ENCODE results near the gene TTLL7. TPM values are rescaled to one million over a fixed set of nuclear protein-coding genes. Genes with fewer than 3 reads are reported as not detected.

Gene TTLL7, protein sequence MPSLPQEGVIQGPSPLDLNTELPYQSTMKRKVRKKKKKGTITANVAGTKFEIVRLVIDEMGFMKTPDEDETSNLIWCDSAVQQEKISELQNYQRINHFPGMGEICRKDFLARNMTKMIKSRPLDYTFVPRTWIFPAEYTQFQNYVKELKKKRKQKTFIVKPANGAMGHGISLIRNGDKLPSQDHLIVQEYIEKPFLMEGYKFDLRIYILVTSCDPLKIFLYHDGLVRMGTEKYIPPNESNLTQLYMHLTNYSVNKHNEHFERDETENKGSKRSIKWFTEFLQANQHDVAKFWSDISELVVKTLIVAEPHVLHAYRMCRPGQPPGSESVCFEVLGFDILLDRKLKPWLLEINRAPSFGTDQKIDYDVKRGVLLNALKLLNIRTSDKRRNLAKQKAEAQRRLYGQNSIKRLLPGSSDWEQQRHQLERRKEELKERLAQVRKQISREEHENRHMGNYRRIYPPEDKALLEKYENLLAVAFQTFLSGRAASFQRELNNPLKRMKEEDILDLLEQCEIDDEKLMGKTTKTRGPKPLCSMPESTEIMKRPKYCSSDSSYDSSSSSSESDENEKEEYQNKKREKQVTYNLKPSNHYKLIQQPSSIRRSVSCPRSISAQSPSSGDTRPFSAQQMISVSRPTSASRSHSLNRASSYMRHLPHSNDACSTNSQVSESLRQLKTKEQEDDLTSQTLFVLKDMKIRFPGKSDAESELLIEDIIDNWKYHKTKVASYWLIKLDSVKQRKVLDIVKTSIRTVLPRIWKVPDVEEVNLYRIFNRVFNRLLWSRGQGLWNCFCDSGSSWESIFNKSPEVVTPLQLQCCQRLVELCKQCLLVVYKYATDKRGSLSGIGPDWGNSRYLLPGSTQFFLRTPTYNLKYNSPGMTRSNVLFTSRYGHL
- 10 to 100 TPM in 2 of 3 donors, 1 to 10 TPM in 1; 6.7 to 15.1 (median 10.8) TPM for total RNA-seq

GRCh38 chr1:83998498-83999315, at the start of gene TTLL7:
TSS of gene TTLL7 (minus strand) at chr1:83999132. CDS start at chr1:83952211, 46,921 bp downstream.
- intact Hi-C loops (cut with DNase I; ENCODE audit: low total_unique reads), result no loop called here
- Histone ChIP-seq H3K27ac (peak within 1 kb of the TSS; percentile 67 to 69), H3K27me3 (no peaks in the 10 kb centered on the region), H3K4me1 (no peaks in the 10 kb centered on the region), H3K4me3 (peak within 1 kb of the TSS; percentile 54 to 86 (median 64)), H3K9me3 (no peaks in the 10 kb centered on the region), H3K36me3 (no peaks in the 10 kb centered on the region)
- peak in 1 of 3 donors; percentile 36 for TF ChIP-seq POLR2AphosphoS5 (IDR thresholded peaks at IDR 0.05)
- TF ChIP-seq, protein P1, sequence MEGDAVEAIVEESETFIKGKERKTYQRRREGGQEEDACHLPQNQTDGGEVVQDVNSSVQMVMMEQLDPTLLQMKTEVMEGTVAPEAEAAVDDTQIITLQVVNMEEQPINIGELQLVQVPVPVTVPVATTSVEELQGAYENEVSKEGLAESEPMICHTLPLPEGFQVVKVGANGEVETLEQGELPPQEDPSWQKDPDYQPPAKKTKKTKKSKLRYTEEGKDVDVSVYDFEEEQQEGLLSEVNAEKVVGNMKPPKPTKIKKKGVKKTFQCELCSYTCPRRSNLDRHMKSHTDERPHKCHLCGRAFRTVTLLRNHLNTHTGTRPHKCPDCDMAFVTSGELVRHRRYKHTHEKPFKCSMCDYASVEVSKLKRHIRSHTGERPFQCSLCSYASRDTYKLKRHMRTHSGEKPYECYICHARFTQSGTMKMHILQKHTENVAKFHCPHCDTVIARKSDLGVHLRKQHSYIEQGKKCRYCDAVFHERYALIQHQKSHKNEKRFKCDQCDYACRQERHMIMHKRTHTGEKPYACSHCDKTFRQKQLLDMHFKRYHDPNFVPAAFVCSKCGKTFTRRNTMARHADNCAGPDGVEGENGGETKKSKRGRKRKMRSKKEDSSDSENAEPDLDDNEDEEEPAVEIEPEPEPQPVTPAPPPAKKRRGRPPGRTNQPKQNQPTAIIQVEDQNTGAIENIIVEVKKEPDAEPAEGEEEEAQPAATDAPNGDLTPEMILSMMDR (IDR thresholded peaks at IDR 0.05), result no peak
- peak; percentile 35 to 63 for DNase-seq (ENCODE audit: low spot score in 2 of 2)

GRCh38 chr1:84042461-84042860, 43.5 kb upstream of the TTLL7 start:
- TF ChIP-seq, protein P1 (IDR thresholded peaks at IDR 0.05), result no peak
- no peak for TF ChIP-seq POLR2A (IDR thresholded peaks at IDR 0.05)
- TF ChIP-seq POLR2AphosphoS5 (IDR thresholded peaks at IDR 0.05), result no peak
- Histone ChIP-seq H3K27me3 (no peaks in the 10 kb centered on the region), H3K27ac (no peak overlapping the region), H3K36me3 (no peaks in the 10 kb centered on the region), H3K4me1 (no peaks in the 10 kb centered on the region), H3K4me3 (no peak overlapping the region), H3K9me3 (no peaks in the 10 kb centered on the region)
- intact Hi-C loops (cut with DNase I; ENCODE audit: low total_unique reads), result no loop called here
- no peak for DNase-seq (ENCODE audit: low spot score in 2 of 2)

GRCh38 chr1:84037758-84038611, 39.1 kb upstream of the TTLL7 start:
- no peak overlapping the region for H3K4me3 ChIP-seq
- no peak for DNase-seq (ENCODE audit: low spot score in 2 of 2)
- H3K9me3 ChIP-seq, result no peaks in the 10 kb centered on the region
- no peaks in the 10 kb centered on the region for H3K4me1 ChIP-seq
- TF ChIP-seq, protein P1 (IDR thresholded peaks at IDR 0.05), result no peak
- TF ChIP-seq POLR2AphosphoS5 (IDR thresholded peaks at IDR 0.05) (no peak), POLR2A (IDR thresholded peaks at IDR 0.05) (no peak)
- intact Hi-C loops (cut with DNase I; ENCODE audit: low total_unique reads), result no loop called here
- no peak overlapping the region for H3K27ac ChIP-seq
- H3K27me3 ChIP-seq, result no peaks in the 10 kb centered on the region
- no peaks in the 10 kb centered on the region for H3K36me3 ChIP-seq

DNA sequence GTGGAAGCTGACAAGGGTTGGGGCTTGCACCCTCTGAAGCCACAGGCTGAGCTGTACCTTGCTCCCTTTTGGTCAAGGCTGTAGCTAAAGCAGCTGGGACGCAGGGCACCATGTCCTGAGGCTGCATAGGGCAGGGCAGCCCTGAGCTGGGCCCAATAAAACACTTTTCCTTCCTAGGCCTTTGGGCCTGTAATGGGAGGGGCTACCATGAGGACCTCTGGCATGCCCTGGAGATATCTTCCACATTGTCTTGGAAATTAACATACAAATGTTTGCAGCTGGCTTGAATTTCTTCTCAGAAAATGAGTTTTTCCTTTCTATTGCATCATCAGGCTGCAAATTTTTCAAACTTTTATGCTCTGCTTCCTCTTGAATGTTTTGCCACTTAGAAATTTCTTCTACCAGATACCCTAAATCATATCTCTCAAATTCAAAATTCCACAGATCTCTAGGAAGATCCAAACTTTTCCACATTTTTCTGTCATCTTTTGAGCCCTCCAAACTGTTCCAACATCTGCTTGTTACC, 32.9 kb upstream of the TTLL7 start:
- intact Hi-C loops (cut with DNase I; ENCODE audit: low total_unique reads), result no loop called here
- Histone ChIP-seq H3K36me3 (no peaks in the 10 kb centered on the region), H3K9me3 (no peaks in the 10 kb centered on the region), H3K4me3 (no peak overlapping the region), H3K27ac (no peak overlapping the region), H3K4me1 (no peaks in the 10 kb centered on the region), H3K27me3 (no peaks in the 10 kb centered on the region)
- no peak for DNase-seq (ENCODE audit: low spot score in 2 of 2)
- TF ChIP-seq POLR2A (IDR thresholded peaks at IDR 0.05) (no peak), POLR2AphosphoS5 (IDR thresholded peaks at IDR 0.05) (no peak)
- TF ChIP-seq, protein P1 (IDR thresholded peaks at IDR 0.05), result no peak
